CD8-positive, alpha-beta memory T cell (primary cell): ENCODE results near the gene DRC7. TPM values are rescaled to one million over a fixed set of nuclear protein-coding genes. Genes with fewer than 3 reads are reported as not detected.

Source experiments
- CTCF ChIA-PET: fragments of 350-600 bp; sonication (Branson Sonifier 250); formaldehyde crosslinking; loops from one replicate; lab custom pipeline; 2021; ENCODE audit warnings: antibody characterized with exemption; lab: Charles Lee
- POLR2A ChIA-PET: fragments of 350-600 bp; sonication (Branson Sonifier 250); formaldehyde crosslinking; loops from one replicate; lab custom pipeline; 2021; ENCODE audit warnings: antibody characterized with exemption; lab: Charles Lee
- DNase-seq, 5 donors: peaks; one replicate each; pipeline versions ENCODE4 v3.0.0 to v3.0.0-alpha.2; 2020 to 2022; ENCODE audit warnings: mixed read lengths in 1 of 5
- H3K27ac ChIP-seq: one replicate; pipeline ENCODE4 v1.7.0; 2013; ENCODE audit warnings: low read depth, mild to moderate bottlenecking, low read length, moderate library complexity
- H3K27me3 ChIP-seq: 2 replicates; pipeline ENCODE4 v1.7.0; 2013; ENCODE audit warnings: low read length, mild to moderate bottlenecking; ENCODE audit not compliant: insufficient read depth, poor library complexity, severe bottlenecking
- H3K36me3 ChIP-seq: 2 replicates; pipeline ENCODE4 v1.7.0; 2013; ENCODE audit warnings: mild to moderate bottlenecking, low read length, moderate library complexity; ENCODE audit not compliant: insufficient read depth
- H3K4me1 ChIP-seq: 2 replicates; pipeline ENCODE4 v1.7.0; 2013; ENCODE audit warnings: mild to moderate bottlenecking, low read length, moderate library complexity; ENCODE audit not compliant: insufficient read depth
- H3K4me3 ChIP-seq: 2 replicates; pipeline ENCODE4 v1.7.0; 2013; ENCODE audit warnings: mild to moderate bottlenecking, low read length
- H3K9me3 ChIP-seq: 2 replicates; pipeline ENCODE4 v1.7.0; 2013; ENCODE audit warnings: mild to moderate bottlenecking, low read length
- H3K27ac Mint-ChIP-seq, 8 donors: one replicate each; pipeline ENCODE4 v1.8.0; 2020 to 2021; ENCODE audit warnings: mixed read lengths in 8 of 8, mild to moderate bottlenecking in 6 of 8, inconsistent platforms in 3 of 8, moderate library complexity in 3 of 8
- H3K27me3 Mint-ChIP-seq, 2 donors: one replicate each; pipeline ENCODE4 v1.8.0; 2020 to 2021; ENCODE audit warnings: mixed read lengths in 2 of 2, mild to moderate bottlenecking in 1 of 2, moderate library complexity in 1 of 2
- H3K36me3 Mint-ChIP-seq, 3 donors: one replicate each; pipeline ENCODE4 v1.8.0; 2020 to 2021; ENCODE audit warnings: mixed read lengths in 3 of 3, inconsistent platforms in 1 of 3, mild to moderate bottlenecking in 1 of 3
- H3K4me1 Mint-ChIP-seq, 3 donors: one replicate each; pipeline ENCODE4 v1.8.0; 2020 to 2021; ENCODE audit warnings: mixed read lengths in 3 of 3, inconsistent platforms in 1 of 3, mild to moderate bottlenecking in 1 of 3
- H3K4me3 Mint-ChIP-seq, 7 donors: one replicate each; pipeline ENCODE4 v1.8.0; 2020 to 2021; ENCODE audit warnings: mixed read lengths in 7 of 7, mild to moderate bottlenecking in 6 of 7, moderate library complexity in 4 of 7, inconsistent platforms in 2 of 7
- H3K9me3 Mint-ChIP-seq, 5 donors: one replicate each; pipeline ENCODE4 v1.8.0; 2020 to 2022; ENCODE audit warnings: mixed read lengths in 5 of 5, mild to moderate bottlenecking in 3 of 5, moderate library complexity in 2 of 5, inconsistent platforms in 1 of 5
- polyA plus RNA-seq: library from polyadenylated mRNA; unstranded; fragments of 300-500 nt; fragmentation: Illumina TruSeq; gene quantifications from one replicate; pipeline ENCODE4 v1.2.3, GENCODE V29; 2021
- total RNA-seq, 2 experiments: library from RNA; stranded (reverse); gene quantifications; one replicate each; pipeline ENCODE4 v1.2.3, GENCODE V29; 2021

The DRC7 gene
- total and polyA plus RNA-seq, 3 experiments from 2014 or later: not detected

DNA sequence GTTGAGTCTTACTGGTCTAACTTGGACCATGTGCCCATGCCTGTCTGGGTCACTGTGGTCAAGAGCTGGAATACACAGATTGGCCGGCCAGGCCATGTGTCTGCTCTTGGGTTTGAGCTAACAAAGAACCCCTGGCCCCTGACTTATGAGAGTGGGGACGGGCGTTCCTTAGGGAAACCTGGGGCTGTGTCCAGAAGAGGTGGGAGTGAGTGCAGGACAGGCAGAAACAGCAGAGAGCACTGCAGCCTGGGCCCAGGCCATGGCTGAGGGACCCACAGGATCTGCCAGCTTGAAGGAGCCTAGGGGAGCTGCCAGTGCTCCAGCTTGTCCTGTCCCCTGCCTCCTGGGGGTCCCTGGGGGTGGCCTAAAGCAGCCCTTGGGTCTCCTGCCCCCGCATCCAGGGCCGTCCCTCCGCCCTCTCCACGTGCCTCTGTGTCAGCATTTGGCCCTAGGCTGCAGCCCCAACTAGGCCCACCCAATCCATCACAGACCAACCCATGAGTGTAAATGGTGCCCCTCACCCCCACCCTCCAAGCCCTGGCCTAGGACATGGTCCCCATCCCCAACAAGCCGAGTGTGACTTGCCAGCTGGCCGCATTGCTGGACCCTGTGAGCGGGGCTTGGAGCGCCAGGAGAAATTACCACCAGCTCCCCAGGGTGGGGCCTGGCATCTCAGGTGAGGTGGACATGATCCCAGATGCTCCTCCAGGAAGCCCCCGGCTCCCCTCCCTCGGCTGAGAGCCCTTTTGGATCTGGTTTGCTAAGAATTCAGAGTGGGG is 12.5 kb upstream of the DRC7 start:
- no peaks in the 10 kb centered on the region for H3K27me3 ChIP-seq
- no peak overlapping the region for H3K4me3 ChIP-seq
- ChIA-PET POLR2A (no interaction called here), CTCF (interaction anchor here (1.1 kb wide), 1 partner anchor 17 kb away, joined by 3 read pairs; no protein-coding TSS in a partner anchor)
- H3K9me3 ChIP-seq: no peaks in the 10 kb centered on the region
- no peak overlapping the region for H3K27ac ChIP-seq
- Mint-ChIP-seq H3K9me3 (no peaks in the 10 kb centered on the region), H3K27ac (no peak overlapping the region), H3K4me3 (no peak overlapping the region), H3K36me3 (no peaks in the 10 kb centered on the region), H3K27me3 (peaks cover 0 to 2% of the 10 kb centered on the region in 2 donors), H3K4me1 (peaks cover 0 to 2% (median 0%) of the 10 kb centered on the region in 3 donors)
- H3K36me3 ChIP-seq: no peaks in the 10 kb centered on the region
- no peaks in the 10 kb centered on the region for H3K4me1 ChIP-seq
- no peak for DNase-seq

DNA sequence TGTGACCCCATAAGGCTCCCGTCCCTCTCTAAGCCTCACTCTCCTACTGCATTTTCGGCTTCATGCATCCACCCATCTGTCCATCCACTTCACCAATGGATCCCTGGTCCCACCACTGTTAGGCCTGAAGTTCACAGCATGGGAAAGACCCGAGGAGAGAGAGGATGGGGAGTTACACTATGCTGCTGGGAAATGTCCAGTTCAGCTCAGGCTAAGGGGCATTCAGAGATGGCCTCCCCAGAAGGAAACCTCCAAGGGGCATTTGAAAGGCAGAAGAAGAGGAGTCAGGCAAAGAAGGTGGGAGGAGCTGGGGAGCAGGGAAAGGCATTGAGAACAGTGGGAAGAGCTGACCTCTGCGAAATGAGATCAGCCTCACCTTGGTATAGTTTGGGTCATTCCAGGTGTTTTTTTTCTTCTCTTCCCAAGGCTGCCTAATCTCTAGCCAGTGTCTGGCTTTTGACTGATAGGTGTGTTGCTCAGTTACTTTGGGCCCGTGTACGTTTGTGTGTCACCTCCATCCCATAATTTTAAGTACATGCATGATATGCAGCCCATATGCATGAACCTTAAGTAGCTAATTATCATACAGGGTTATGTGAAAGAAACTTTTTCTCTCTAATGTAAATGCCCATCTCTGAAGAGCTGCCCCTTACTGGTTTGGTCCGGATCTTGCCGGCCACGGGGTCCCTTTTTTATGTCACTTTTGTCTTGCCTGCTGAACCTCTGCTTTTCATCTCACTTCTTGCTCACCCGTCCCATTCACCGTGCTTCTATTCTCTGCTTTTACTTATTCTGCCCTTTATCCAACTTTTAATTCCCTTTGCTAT is 11.6 kb upstream of the DRC7 start:
- POLR2A ChIA-PET: no interaction called here
- Mint-ChIP-seq H3K9me3 (no peaks in the 10 kb centered on the region), H3K27ac (peak overlapping the region in 3 of 8 donors; percentile 18 to 22 (median 22)), H3K4me3 (peak overlapping the region in 1 of 7 donors; percentile 11), H3K27me3 (peaks cover 0 to 2% of the 10 kb centered on the region in 2 donors), H3K4me1 (peaks cover 0 to 2% (median 1%) of the 10 kb centered on the region in 3 donors), H3K36me3 (no peaks in the 10 kb centered on the region)
- Histone ChIP-seq H3K4me1 (no peaks in the 10 kb centered on the region), H3K9me3 (no peaks in the 10 kb centered on the region), H3K4me3 (no peak overlapping the region), H3K27me3 (no peaks in the 10 kb centered on the region), H3K27ac (no peak overlapping the region), H3K36me3 (no peaks in the 10 kb centered on the region)
- CTCF ChIA-PET: no interaction called here
- DNase-seq: no peak

DNA sequence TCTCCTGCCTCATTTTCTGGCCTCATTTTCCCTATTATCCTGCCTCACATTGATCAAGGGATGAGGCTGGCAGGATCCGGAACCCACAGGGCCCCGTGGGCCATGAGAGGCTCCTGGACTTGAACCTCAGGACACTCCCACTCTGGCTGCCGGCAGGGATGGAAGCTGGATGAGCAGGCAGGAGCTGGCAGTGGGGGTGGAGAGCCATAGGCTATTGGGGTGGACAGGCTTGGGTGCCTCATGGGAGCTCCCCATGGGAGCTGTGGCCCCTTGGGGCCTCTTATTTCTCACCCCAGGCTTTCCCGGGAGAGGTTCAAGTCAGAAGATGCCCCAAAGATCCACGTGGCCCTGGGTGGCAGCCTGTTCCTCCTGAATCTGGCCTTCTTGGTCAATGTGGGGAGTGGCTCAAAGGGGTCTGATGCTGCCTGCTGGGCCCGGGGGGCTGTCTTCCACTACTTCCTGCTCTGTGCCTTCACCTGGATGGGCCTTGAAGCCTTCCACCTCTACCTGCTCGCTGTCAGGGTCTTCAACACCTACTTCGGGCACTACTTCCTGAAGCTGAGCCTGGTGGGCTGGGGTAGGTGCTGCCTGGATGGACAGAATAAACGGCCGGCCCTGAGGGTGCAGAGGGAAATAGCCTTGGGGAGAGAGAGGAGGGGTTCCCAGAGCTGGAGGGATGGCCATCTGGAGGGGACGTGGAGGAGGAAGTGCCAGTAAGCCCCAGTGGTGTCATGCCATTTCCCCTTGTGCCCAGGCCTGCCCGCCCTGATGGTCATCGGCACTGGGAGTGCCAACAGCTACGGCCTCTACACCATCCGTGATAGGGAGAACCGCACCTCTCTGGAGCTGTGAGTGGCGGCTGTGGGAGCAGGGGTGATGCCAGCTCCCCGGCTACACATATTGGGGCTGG is 10.7 kb upstream of the DRC7 start:
- peaks cover 0 to 5% (median 2%) of the 10 kb centered on the region in 3 donors for H3K4me1 Mint-ChIP-seq
- Histone ChIP-seq H3K27me3 (no peaks in the 10 kb centered on the region), H3K4me1 (no peaks in the 10 kb centered on the region), H3K4me3 (no peak overlapping the region), H3K27ac (no peak overlapping the region), H3K36me3 (no peaks in the 10 kb centered on the region), H3K9me3 (no peaks in the 10 kb centered on the region)
- CTCF ChIA-PET: no interaction called here
- H3K9me3 Mint-ChIP-seq: no peaks in the 10 kb centered on the region
- DNase-seq: no peak
- peak overlapping the region in 2 of 8 donors; percentile 18 to 22 for H3K27ac Mint-ChIP-seq
- no peaks in the 10 kb centered on the region for H3K36me3 Mint-ChIP-seq
- peak overlapping the region in 1 of 7 donors; percentile 11 for H3K4me3 Mint-ChIP-seq
- POLR2A ChIA-PET: interaction anchor here (0.6 kb wide), 1 partner anchor 237 kb away, joined by 3 read pairs; the partner anchor contains the start of genes CIAPIN1 and COQ9
- H3K27me3 Mint-ChIP-seq: peaks cover 0 to 2% of the 10 kb centered on the region in 2 donors

DNA sequence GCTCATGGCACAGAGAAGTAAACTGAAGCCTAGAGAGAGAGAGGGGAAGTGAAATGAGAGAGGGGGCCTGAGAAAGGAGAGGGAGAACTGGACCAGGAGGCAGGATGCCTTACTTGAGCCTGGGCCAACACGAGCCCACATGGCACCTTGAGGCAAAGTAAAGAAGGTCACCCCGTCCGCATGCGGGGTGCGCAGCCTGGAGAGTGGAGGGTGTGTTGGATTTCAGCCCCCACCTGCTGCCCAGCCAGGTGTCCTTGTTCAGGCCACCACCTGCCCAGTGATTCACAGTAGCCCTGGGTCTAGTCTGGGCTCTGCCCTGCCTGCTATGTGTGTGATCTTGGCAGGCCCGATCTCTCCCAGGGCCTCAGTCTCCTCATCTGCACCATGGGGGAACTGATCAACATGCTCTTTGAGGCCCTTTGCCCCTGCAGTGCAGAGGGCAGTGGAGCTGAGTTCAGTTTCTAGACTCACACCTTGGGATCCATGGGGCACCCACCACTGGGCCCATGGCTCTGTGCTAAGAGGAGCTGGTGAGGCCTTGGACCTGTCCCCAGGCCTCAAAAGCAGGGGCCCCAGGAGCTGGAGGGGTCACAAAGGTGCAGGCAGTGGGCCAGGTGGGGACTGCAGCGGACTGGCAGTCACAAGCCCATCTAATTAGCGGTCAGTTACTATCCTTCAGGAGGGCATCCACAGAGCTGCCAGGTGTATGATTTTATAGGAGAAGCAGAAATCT is 9.8 kb upstream of the DRC7 start:
- H3K4me1 Mint-ChIP-seq: peaks cover 8 to 12% (median 10%) of the 10 kb centered on the region in 3 donors
- POLR2A ChIA-PET: no interaction called here
- no peak for DNase-seq
- H3K27me3 Mint-ChIP-seq: no peaks in the 10 kb centered on the region
- H3K27ac Mint-ChIP-seq: peak overlapping the region in 1 of 8 donors; percentile 49
- no peaks in the 10 kb centered on the region for H3K9me3 ChIP-seq
- H3K4me3 ChIP-seq: no peak overlapping the region
- H3K27me3 ChIP-seq: no peaks in the 10 kb centered on the region
- CTCF ChIA-PET: no interaction called here
- no peak overlapping the region for H3K27ac ChIP-seq
- no peak overlapping the region for H3K4me3 Mint-ChIP-seq
- H3K36me3 ChIP-seq: no peaks in the 10 kb centered on the region
- H3K36me3 Mint-ChIP-seq: no peaks in the 10 kb centered on the region
- H3K9me3 Mint-ChIP-seq: no peaks in the 10 kb centered on the region
- H3K4me1 ChIP-seq: peaks cover 6% of the 10 kb centered on the region

DNA sequence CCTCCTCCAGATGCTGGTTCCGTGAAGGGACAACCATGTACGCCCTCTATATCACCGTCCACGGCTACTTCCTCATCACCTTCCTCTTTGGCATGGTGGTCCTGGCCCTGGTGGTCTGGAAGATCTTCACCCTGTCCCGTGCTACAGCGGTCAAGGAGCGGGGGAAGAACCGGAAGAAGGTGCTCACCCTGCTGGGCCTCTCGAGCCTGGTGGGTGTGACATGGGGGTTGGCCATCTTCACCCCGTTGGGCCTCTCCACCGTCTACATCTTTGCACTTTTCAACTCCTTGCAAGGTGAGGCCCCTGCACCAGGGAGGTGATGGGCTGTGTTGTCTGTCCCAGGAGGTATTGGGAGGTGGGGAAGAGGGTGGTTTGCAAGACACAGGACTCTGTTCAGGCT is 9.0 kb upstream of the DRC7 start:
- H3K36me3 ChIP-seq: no peaks in the 10 kb centered on the region
- no peak overlapping the region for H3K4me3 ChIP-seq
- no peaks in the 10 kb centered on the region for H3K27me3 ChIP-seq
- H3K4me1 ChIP-seq: peaks cover 13% of the 10 kb centered on the region
- POLR2A ChIA-PET: no interaction called here
- no peaks in the 10 kb centered on the region for H3K36me3 Mint-ChIP-seq
- H3K27ac ChIP-seq: no peak overlapping the region
- no peak overlapping the region for H3K4me3 Mint-ChIP-seq
- CTCF ChIA-PET: interaction anchor here (1.3 kb wide), 1 partner anchor 109 kb away, joined by 3 read pairs; no protein-coding TSS in a partner anchor
- H3K9me3 Mint-ChIP-seq: no peaks in the 10 kb centered on the region
- no peaks in the 10 kb centered on the region for H3K27me3 Mint-ChIP-seq
- H3K4me1 Mint-ChIP-seq: peaks cover 13 to 17% (median 13%) of the 10 kb centered on the region in 3 donors
- no peak overlapping the region for H3K27ac Mint-ChIP-seq
- no peaks in the 10 kb centered on the region for H3K9me3 ChIP-seq
- DNase-seq: no peak

DNA sequence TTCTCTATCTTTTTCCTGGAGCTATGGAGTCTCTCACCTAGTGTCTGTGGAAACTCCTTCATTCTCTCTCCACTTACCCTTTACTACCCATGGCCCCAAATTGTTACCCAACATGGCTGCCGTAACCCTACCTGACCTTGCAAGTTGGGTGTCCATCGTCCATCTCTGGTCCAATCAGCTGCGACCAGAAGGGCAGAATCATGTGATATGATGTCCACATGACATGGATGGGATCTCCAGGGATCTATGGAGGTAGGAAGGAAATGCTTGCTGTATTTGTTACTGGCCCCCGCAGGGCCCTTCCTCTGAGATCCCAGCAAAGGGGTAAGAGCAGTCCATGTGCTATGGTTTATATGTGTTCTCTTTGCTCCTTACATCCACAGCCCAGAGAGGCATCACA is 8.0 kb upstream of the DRC7 start:
- peaks cover 13 to 17% (median 13%) of the 10 kb centered on the region in 3 donors for H3K4me1 Mint-ChIP-seq
- CTCF ChIA-PET: interaction anchor here (1.3 kb wide), 1 partner anchor 110 kb away, joined by 3 read pairs; no protein-coding TSS in a partner anchor

DNA sequence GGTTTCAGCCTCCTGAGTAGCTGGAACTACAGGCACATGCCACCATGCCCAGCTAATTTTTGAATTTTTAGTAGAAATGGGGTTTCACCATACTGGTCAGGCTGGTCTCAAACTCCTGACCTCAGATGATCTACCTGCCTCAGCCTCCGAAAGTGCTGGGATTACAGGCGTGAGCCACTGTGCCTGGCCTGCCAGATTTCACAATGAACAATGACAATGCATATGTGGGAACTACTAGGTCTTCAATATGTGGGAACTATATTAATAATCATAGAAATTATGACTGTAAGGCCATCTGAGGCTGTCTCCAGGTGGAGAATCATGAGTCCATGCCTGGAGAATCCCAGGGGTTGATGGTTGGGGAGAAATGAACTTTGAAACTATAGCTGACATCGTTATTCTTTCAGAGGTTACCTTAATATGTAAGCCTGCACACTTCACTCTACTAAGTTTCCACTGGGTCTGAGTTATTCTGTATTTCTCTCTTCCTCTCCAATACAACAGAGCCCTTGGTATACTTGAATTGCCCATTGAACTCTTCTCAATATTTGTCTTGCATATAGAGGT is 7.2 kb upstream of the DRC7 start:
- POLR2A ChIA-PET: no interaction called here
- H3K27ac Mint-ChIP-seq: peak overlapping the region in 5 of 8 donors; percentile 10 to 90 (median 54)

More for the DNA sequence above, 8.0 kb upstream of the DRC7 start:
- peak overlapping the region in 1 of 8 donors; percentile 2 for H3K27ac Mint-ChIP-seq
- Histone ChIP-seq H3K27ac (no peak overlapping the region), H3K9me3 (no peaks in the 10 kb centered on the region), H3K27me3 (no peaks in the 10 kb centered on the region), H3K36me3 (no peaks in the 10 kb centered on the region), H3K4me1 (peaks cover 13% of the 10 kb centered on the region), H3K4me3 (no peak overlapping the region)
- no peaks in the 10 kb centered on the region for H3K9me3 Mint-ChIP-seq
- H3K4me3 Mint-ChIP-seq: peak overlapping the region in 1 of 7 donors; percentile 11
- no peak for DNase-seq
- POLR2A ChIA-PET: no interaction called here
- no peaks in the 10 kb centered on the region for H3K36me3 Mint-ChIP-seq
- H3K27me3 Mint-ChIP-seq: no peaks in the 10 kb centered on the region

More for the DNA sequence above, 7.2 kb upstream of the DRC7 start:
- CTCF ChIA-PET: no interaction called here
- no peak overlapping the region for H3K4me3 Mint-ChIP-seq
- H3K27me3 ChIP-seq: no peaks in the 10 kb centered on the region
- no peaks in the 10 kb centered on the region for H3K9me3 Mint-ChIP-seq
- peaks cover 13% of the 10 kb centered on the region for H3K4me1 ChIP-seq
- H3K4me3 ChIP-seq: no peak overlapping the region
- H3K27me3 Mint-ChIP-seq: no peaks in the 10 kb centered on the region
- H3K4me1 Mint-ChIP-seq: peaks cover 13 to 17% (median 13%) of the 10 kb centered on the region in 3 donors
- no peak overlapping the region for H3K27ac ChIP-seq
- H3K36me3 ChIP-seq: no peaks in the 10 kb centered on the region
- H3K9me3 ChIP-seq: no peaks in the 10 kb centered on the region
- DNase-seq: no peak
- H3K36me3 Mint-ChIP-seq: peaks cover 0 to 1% (median 0%) of the 10 kb centered on the region in 3 donors
